NB4 (cell line): ENCODE measurements around the gene ARHGAP33.

Experiments
- DNase-seq: peaks from one replicate; pipeline ENCODE4 v3.0.0; 2010; ENCODE audit warnings: low read depth
- H3K4me3 ChIP-seq: one replicate; pipeline ENCODE4 v1.5.1; 2011; ENCODE audit warnings: mild to moderate bottlenecking, low read depth, low read length, moderate library complexity
- MYC ChIP-seq: IDR thresholded peaks from 2 replicates; pipeline ENCODE4 v1.6.1; 2011; ENCODE audit warnings: low read depth, low read length
- POLR2A ChIP-seq: IDR thresholded peaks from 2 replicates; pipeline ENCODE4 v1.6.1; 2011; ENCODE audit warnings: mild to moderate bottlenecking; ENCODE audit not compliant: insufficient read length; ENCODE audit errors: extremely low read depth
- TF ChIP-seq, protein P1 (sequence below): IDR thresholded peaks from one replicate; pipeline ENCODE4 v1.5.1; 2012; ENCODE audit warnings: low read depth, low read length
- TF ChIP-seq, protein P2 (sequence below): IDR thresholded peaks from 2 replicates; pipeline ENCODE4 v1.6.1; 2011; ENCODE audit warnings: low read depth, low read length

ARHGAP33 gene

DNA sequence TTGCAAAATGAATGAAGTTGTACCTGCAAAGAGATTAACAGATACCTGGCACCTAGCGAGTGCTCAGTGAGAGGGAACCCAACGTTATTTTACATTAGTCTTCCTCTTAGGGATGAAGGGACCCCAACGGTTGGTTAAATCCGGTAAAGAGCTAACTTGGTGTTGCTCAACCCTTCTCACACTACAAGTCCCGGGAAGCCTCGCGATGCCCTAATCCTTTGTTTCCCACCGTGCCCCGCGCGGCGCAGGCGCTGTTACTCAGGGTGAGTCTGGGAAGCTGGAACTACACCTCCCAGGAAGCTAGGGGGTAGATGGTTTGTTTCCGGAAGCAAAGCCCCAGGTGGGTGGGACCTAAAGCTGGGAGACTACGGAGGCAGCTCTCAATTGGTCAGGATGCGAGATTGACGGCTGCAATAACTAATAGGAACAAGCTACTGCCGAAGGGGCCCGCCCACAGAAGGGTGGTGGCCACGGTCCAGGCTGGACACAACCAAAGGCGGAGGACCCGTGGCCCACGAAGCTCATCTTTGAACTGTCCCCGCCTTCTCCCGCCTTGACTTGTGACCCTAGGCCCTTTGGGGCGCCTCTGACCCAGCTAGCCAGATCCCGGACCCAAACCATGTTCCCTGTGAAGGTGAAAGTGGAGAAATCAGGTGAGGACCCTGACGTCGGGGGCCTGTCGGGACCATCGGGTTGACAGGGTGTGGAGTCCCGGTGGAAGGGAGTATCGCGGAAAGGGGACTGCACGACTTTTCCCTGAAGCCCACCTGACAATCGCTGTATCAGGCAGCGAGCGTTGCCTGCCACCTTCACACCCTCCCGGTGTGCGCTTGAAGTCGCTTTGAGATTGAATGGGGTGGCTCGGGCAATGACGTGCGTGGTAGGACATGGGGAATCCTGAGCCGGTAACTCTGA, 27.0 kb upstream of the ARHGAP33 start, which contains the start of gene LIN37:
LIN37 (plus strand) TSS at position 471 of the 915 bp plus-strand sequence; CDS start at position 620, 149 bp downstream.
- H3K4me3 ChIP-seq = peak within 1 kb of the TSS; percentile 78
- no peak for TF ChIP-seq POLR2A
- TF ChIP-seq, protein P1, sequence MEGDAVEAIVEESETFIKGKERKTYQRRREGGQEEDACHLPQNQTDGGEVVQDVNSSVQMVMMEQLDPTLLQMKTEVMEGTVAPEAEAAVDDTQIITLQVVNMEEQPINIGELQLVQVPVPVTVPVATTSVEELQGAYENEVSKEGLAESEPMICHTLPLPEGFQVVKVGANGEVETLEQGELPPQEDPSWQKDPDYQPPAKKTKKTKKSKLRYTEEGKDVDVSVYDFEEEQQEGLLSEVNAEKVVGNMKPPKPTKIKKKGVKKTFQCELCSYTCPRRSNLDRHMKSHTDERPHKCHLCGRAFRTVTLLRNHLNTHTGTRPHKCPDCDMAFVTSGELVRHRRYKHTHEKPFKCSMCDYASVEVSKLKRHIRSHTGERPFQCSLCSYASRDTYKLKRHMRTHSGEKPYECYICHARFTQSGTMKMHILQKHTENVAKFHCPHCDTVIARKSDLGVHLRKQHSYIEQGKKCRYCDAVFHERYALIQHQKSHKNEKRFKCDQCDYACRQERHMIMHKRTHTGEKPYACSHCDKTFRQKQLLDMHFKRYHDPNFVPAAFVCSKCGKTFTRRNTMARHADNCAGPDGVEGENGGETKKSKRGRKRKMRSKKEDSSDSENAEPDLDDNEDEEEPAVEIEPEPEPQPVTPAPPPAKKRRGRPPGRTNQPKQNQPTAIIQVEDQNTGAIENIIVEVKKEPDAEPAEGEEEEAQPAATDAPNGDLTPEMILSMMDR = no peak
- TF ChIP-seq, protein P2, sequence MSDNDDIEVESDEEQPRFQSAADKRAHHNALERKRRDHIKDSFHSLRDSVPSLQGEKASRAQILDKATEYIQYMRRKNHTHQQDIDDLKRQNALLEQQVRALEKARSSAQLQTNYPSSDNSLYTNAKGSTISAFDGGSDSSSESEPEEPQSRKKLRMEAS = no peak
- TF ChIP-seq MYC = peak; percentile 58; the same call in 1 of the 2 replicates
- DNase-seq = peak; percentile 97

DNA sequence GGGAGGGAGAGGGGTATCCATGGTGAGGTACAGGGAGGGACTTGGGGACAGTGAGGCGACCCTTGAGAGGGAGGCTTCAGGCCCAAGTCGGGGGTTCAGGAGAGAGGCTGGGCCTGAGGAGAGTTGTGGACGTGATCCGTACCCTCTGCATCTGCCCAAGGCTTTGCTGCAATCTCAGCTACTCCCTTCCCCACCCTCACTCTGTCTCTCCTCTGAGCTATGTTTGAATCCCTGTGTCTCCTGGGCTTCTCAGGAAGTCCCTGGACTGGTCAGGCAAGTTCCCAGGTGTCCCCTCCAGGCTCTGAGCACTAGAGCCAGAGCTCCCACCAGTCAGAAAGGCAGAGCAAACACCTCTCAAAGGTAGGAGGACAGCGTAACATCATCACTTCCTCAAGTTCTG, 25.2 kb upstream of the ARHGAP33 start:
- no peak for DNase-seq
- TF ChIP-seq MYC (no peak), POLR2A (no peak)
- TF ChIP-seq, protein P2 = no peak
- TF ChIP-seq, protein P1 = no peak
- H3K4me3 ChIP-seq = no peak overlapping the region

DNA sequence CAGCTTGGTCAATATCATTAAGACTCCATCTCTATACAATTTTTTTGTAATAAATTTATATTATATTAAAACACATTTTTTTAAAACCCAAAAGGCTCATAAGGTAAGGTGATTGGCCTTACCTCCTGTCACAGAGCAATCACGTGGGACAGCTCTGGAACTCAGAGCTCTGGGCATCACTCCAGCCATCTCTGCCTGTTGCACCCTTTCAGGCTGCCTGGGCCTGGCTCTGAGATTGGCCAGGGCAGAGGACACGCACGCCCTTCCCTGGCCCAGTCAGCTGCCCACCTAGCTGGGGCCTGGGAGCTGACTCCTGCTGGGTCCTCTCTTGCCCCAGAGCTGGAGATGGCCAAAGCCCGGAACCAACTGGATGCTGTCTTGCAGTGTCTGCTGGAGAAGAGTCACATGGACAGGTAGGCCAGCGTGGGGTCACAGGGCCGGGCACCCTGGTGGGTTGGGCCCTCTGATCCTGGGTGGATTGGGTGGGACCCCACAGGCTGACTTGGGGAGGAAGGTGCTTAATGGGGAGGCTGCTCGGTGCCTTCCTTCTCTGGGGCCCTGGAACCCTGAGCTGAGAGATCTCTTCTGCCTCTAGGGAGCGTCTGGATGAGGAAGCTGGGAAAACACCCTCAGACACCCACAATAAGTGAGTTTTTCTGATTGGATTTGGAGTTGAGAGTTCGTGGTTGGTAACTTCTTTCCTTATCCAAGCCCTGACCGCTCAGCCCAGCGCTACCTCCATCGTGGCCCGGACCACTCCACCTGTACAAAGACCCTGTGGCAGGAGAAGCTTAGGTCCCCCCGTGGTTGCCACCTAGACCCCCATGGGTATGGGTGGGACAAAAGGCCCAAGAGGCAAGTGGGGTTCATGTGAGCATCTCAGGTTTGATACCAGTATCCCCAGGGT, 23.3 kb upstream of the ARHGAP33 start:
- TF ChIP-seq MYC (no peak), POLR2A (no peak)
- TF ChIP-seq, protein P2 = no peak
- TF ChIP-seq, protein P1 = no peak
- no peak overlapping the region for H3K4me3 ChIP-seq
- DNase-seq = no peak

DNA sequence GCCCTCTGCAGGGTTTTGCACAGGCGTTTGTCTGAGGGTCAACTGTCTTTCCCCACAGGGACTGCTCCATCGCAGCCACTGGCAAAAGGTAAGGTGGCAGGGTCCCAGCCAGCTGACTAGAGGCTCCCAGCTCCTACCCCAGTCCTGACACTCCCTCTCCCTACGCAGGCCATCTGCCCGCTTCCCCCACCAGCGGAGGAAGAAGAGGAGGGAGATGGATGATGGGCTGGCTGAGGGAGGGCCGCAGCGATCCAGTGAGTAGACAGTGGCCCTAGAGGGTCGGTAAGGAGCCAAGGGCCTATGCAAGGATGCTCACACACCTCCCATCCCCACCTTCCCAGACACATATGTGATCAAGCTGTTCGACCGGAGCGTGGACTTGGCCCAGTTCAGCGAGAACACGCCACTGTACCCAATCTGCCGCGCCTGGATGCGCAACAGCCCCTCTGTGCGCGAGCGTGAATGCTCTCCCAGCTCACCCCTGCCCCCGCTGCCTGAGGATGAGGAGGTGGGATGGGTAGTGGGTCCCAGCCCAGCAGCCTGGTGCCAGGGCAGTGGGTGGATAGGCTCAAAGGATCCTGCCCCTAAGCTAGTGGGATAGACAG, 22.5 kb upstream of the ARHGAP33 start:
- no peak for DNase-seq
- no peak overlapping the region for H3K4me3 ChIP-seq
- TF ChIP-seq POLR2A = no peak
- TF ChIP-seq, protein P1 = no peak
- TF ChIP-seq, protein P2 = no peak
- TF ChIP-seq MYC = no peak

DNA sequence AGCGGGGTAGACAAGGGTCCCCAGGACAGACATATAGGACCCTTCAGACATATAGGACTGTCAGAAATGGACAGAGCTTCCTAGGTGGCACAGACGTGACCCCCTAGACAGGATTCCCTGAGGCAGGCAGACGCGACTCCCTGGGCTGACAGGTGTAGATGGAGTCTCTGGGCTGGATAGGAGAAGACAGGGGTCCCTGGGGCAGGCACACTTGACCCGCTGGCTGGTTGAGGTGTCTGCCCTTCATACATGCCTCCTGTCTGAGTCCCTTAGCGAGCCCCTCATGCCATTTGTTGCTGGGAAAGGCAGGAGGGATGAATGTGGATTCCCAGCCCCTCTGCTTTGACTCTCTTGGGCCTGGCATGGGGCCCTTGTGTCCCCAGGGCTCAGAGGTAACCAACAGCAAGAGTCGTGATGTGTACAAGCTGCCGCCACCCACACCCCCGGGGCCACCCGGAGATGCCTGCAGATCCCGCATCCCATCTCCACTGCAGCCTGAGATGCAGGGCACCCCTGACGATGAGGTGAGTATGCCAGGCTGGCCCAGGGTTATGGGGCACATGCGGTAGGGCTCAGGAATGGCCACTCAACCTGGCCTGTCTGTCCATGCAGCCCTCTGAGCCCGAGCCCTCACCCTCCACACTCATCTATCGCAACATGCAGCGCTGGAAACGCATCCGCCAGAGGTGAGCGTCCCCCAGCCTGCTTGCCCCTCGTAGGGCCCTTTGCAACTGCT, 21.6 kb upstream of the ARHGAP33 start:
- H3K4me3 ChIP-seq = no peak overlapping the region
- DNase-seq = no peak
- no peak for TF ChIP-seq MYC
- TF ChIP-seq, protein P2 = no peak
- TF ChIP-seq POLR2A = no peak
